IPS-18c (cell line): ENCODE data around the gene ARF1.

Experiments used
- H3K4me3 ChIP-seq: 2 replicates; pipeline ENCODE4 v1.7.0; 2013; ENCODE audit warnings: low read depth, mild to moderate bottlenecking, low read length, moderate library complexity; ENCODE audit not compliant: insufficient read depth
- H3K9me3 ChIP-seq: one replicate; pipeline ENCODE4 v1.6.1; 2013; ENCODE audit warnings: mild to moderate bottlenecking, low read length, moderate library complexity; ENCODE audit not compliant: control insufficient read depth, insufficient read depth

The ARF1 gene

GRCh38 chr1:228144993-228145343 lies 62.5 kb downstream of the ARF1 start:
- H3K9me3 ChIP-seq = no peaks in the 10 kb centered on the region
- H3K4me3 ChIP-seq = no peak overlapping the region

GRCh38 chr1:228145463-228146416 lies 63.2 kb downstream of the ARF1 start:
- H3K9me3 ChIP-seq = no peaks in the 10 kb centered on the region
- no peak overlapping the region for H3K4me3 ChIP-seq

- H3K9me3 ChIP-seq = no peaks in the 10 kb centered on the region
- H3K4me3 ChIP-seq = no peak overlapping the region
These were observed 64.1 kb downstream of the ARF1 start for GRCh38 chr1:228146417-228147150.

GRCh38 chr1:228147151-228147693 lies 64.7 kb downstream of the ARF1 start:
- H3K9me3 ChIP-seq = no peaks in the 10 kb centered on the region
- no peak overlapping the region for H3K4me3 ChIP-seq

DNA sequence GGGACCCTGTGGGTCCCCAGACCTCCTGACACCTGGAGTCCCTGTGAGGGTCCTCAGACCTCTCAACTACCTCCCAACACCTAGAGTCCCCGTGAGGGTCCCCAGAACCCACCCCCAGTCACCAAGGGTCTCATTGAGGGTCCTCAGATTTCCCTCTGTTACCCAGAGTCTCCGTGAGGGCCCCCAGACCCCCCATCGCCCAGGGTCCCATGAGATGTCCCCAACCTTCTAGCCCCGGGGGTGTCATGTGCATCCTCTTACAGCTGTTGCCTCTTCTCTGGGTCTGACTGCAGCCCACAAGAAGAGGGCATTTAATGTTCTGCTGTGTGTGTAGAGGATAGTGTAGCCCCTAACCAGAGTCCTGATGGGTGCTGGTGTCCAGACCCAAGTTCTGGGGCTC lies 65.3 kb downstream of the ARF1 start:
- no peak overlapping the region for H3K4me3 ChIP-seq

DNA sequence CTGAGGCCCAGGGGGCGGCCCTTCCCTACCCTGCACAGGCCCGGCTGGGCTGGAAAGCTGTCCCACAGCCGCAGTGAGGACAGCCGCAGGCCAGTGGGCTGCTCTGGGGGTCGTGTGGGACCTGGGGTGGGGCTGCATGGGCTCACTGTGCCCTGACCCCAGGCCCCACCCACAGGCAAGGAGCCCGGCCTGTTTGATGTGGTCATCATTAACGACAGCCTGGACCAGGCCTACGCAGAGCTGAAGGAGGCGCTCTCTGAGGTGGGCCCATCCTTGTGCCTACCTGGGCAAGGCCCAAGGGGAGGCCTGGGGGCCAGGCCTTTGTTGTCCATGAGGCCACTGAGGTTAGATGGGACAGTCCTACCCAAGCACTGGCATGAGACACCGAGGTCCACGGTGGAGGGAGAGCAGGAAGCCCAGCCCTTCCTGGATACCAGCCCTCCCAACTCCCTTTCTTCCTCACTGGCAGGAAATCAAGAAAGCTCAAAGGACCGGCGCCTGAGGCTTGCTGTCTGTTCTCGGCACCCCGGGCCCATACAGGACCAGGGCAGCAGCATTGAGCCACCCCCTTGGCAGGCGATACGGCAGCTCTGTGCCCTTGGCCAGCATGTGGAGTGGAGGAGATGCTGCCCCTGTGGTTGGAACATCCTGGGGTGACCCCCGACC lies 65.8 kb downstream of the ARF1 start:
- Histone ChIP-seq H3K4me3 (no peak overlapping the region), H3K9me3 (no peaks in the 10 kb centered on the region)

More for the DNA sequence above, 65.3 kb downstream of the ARF1 start:
- H3K9me3 ChIP-seq = no peaks in the 10 kb centered on the region
